Breast epithelium (tissue), 4 donors: ENCODE data around the gene GPC6. TPM values are rescaled to one million over a fixed set of nuclear protein-coding genes. Genes with fewer than 3 reads are reported as not detected.

Experiments
- DNase-seq, 2 donors: peaks; one replicate each; pipeline ENCODE4 v3.0.0-alpha.2; 2019; ENCODE audit warnings: low spot score in 2 of 2
- H3K27ac ChIP-seq, 2 donors: fragments of 200-600 bp; sonication (generic) in 1 of 2; one replicate each; pipeline ENCODE4 v1.5.1; 2016 to 2019; ENCODE audit warnings: mild to moderate bottlenecking in 1 of 2
- H3K27me3 ChIP-seq, 2 donors: fragments of 200-600 bp; sonication (generic) in 1 of 2; one replicate each; pipeline versions ENCODE4 v1.5.1 to v1.6.0; 2017 to 2019; ENCODE audit warnings: control low read depth in 1 of 2, mild to moderate bottlenecking in 1 of 2
- H3K36me3 ChIP-seq: fragments of 200-600 bp; one replicate; pipeline ENCODE4 v1.5.1; 2019
- H3K4me1 ChIP-seq, 2 donors: fragments of 200-600 bp; sonication (generic); one replicate each; pipeline ENCODE4 v1.5.1; 2016 to 2019; ENCODE audit warnings: control low read depth in 1 of 2
- H3K4me3 ChIP-seq, 3 donors: fragments of 200-600 bp; sonication (generic); 1 replicate in 2 of 3; 2 replicates in 1 of 3; pipeline ENCODE4 v1.5.1; 2016 to 2019; ENCODE audit warnings: mild to moderate bottlenecking in 3 of 3, moderate library complexity in 2 of 3
- H3K9me3 ChIP-seq, 2 donors: fragments of 200-600 bp; sonication (generic) in 1 of 2; one replicate each; pipeline ENCODE4 v1.5.1; 2016 to 2019; ENCODE audit warnings: control low read depth in 1 of 2
- CTCF ChIP-seq, 3 donors: fragments of 450-650 bp; IDR thresholded peaks; one replicate each; pipeline ENCODE4 v1.5.1; 2016 to 2017; ENCODE audit warnings: antibody characterized with exemption in 3 of 3, mild to moderate bottlenecking in 3 of 3, moderate library complexity in 3 of 3
- POLR2A ChIP-seq: fragments of 450-650 bp; IDR thresholded peaks from one replicate; pipeline ENCODE4 v1.6.1; 2016; ENCODE audit warnings: antibody characterized with exemption, mild to moderate bottlenecking, moderate library complexity
- POLR2AphosphoS5 ChIP-seq, 3 donors: sonication (generic); formaldehyde crosslinking; IDR thresholded peaks; one replicate each; pipeline ENCODE4 v1.6.1; 2017; ENCODE audit warnings: antibody characterized with exemption in 3 of 3
- intact Hi-C: fragments of 100-400 bp; cut with DNase I; formaldehyde crosslinking; loops from one replicate; pipeline ENCODE4 v1.15.1; 2023; ENCODE audit warnings: low total_unique reads
- total RNA-seq, 3 donors: library from RNA; depleted of rRNA; stranded (reverse); fragments of >200 nt; gene quantifications; one replicate each; pipeline ENCODE4 v1.1.0, GENCODE V29; 2016

Gene GPC6
- total RNA-seq, 3 donors from 2014 or later: 3.5 to 44.0 (median 4.9) TPM

DNA sequence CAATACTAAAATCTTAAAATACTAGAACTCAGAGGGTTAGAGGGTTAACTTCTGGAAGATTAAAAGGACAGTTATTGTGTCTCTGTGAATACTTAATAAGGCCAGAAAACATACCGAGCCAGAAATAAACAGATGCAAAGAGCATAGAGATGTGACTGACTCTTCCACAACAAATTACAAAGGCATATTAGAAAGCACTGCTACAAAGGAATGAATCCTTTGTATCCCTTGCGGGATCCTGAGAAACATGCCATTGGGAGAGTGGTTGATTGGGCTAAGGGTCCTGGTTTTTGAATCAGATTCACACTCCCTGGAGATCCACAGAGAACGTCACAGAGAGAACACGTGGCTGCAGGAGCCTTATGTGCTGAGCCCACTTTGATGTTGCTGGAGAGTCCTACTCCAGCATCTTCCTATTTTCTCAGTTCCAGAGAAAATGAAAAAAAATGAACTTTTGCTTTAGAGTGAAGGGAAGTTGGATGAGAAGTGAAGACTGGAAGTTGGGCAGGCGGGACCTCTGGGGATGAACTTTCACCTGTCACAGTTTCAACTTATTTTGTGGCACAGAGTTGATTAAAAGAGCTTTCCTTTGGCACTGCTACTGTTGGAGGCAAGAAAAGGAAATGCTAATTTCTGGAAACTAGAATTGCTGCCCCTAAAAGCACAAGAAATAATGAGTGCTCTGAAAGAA, 943.0 kb downstream of the GPC6 start:
- no peaks in the 10 kb centered on the region for H3K4me1 ChIP-seq
- TF ChIP-seq CTCF (IDR thresholded peaks at IDR 0.05) (no peak), POLR2A (no peak), POLR2AphosphoS5 (IDR thresholded peaks at IDR 0.05) (no peak)
- no peak overlapping the region for H3K4me3 ChIP-seq
- DNase-seq: no peak
- H3K36me3 ChIP-seq: no peaks in the 10 kb centered on the region
- H3K27me3 ChIP-seq: no peaks in the 10 kb centered on the region
- intact Hi-C loops: no loop called here
- no peaks in the 10 kb centered on the region for H3K9me3 ChIP-seq
- peak overlapping the region in 1 of 2 donors; percentile 8 for H3K27ac ChIP-seq

DNA sequence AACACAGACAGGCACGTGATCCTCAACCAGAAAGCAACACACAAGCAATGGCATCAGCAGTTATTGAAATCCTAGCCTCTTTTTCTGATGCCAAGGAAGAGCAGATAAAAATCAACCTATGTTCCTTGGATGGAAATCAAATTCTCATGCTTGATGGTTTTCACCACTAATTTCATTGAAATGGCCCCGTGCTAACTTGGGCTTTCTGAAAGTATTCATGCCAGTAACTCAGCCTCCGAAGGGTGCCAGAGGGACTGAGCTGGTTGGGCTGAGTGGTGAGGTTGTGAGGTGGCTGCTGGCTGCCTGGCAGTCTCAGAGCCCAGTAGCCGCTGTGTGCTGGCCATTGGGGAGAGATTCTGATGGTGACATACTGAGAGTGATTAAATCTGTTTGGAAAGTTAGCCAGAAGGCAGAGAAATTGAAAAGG, 943.6 kb downstream of the GPC6 start:
- intact Hi-C loops: no loop called here
- no peak for TF ChIP-seq CTCF (IDR thresholded peaks at IDR 0.05)
- no peak for TF ChIP-seq POLR2AphosphoS5 (IDR thresholded peaks at IDR 0.05)
- TF ChIP-seq POLR2A: no peak
- Histone ChIP-seq H3K4me1 (no peaks in the 10 kb centered on the region), H3K4me3 (no peak overlapping the region), H3K27me3 (no peaks in the 10 kb centered on the region), H3K9me3 (no peaks in the 10 kb centered on the region), H3K36me3 (no peaks in the 10 kb centered on the region), H3K27ac (peak overlapping the region in 1 of 2 donors; percentile 8)
- peak in 1 of 2 donors; percentile 23 for DNase-seq

GRCh38 chr13:94172416-94172815, 945.8 kb downstream of the GPC6 start:
- DNase-seq: no peak
- Histone ChIP-seq H3K4me1 (no peaks in the 10 kb centered on the region), H3K27ac (no peak overlapping the region), H3K4me3 (no peak overlapping the region), H3K9me3 (no peaks in the 10 kb centered on the region), H3K27me3 (no peaks in the 10 kb centered on the region), H3K36me3 (no peaks in the 10 kb centered on the region)
- TF ChIP-seq POLR2AphosphoS5 (IDR thresholded peaks at IDR 0.05) (no peak), CTCF (IDR thresholded peaks at IDR 0.05) (no peak), POLR2A (no peak)
- intact Hi-C loops: no loop called here

GRCh38 chr13:94173312-94173854, 946.8 kb downstream of the GPC6 start:
- no peak overlapping the region for H3K27ac ChIP-seq
- H3K36me3 ChIP-seq: no peaks in the 10 kb centered on the region
- no peaks in the 10 kb centered on the region for H3K27me3 ChIP-seq
- no peak for TF ChIP-seq POLR2A
- no peak for TF ChIP-seq CTCF (IDR thresholded peaks at IDR 0.05)
- no peak for TF ChIP-seq POLR2AphosphoS5 (IDR thresholded peaks at IDR 0.05)
- DNase-seq: no peak
- intact Hi-C loops: no loop called here
- no peak overlapping the region for H3K4me3 ChIP-seq
- H3K4me1 ChIP-seq: no peaks in the 10 kb centered on the region
- no peaks in the 10 kb centered on the region for H3K9me3 ChIP-seq

DNA sequence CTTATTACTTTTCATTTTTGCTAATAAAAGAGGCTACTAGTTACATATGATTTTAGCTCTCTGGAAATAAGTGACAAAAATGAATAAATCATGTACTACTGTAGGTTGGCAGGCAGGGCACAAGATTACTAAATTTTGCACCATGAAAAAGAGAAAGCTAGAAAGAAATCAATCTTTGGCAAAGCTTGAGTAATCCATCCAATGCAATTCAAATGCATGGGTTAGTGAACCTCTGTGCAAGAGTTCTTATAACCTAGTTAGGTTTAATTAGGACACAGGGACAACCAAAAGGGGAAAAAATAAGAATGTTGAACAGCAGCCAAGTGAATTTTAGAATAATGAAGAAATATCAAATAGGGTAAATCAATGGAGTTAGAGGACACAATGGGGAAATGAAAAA, 947.4 kb downstream of the GPC6 start:
- Histone ChIP-seq H3K27ac (no peak overlapping the region), H3K4me1 (no peaks in the 10 kb centered on the region), H3K9me3 (no peaks in the 10 kb centered on the region), H3K4me3 (no peak overlapping the region), H3K36me3 (no peaks in the 10 kb centered on the region), H3K27me3 (no peaks in the 10 kb centered on the region)
- no peak for DNase-seq
- intact Hi-C loops: no loop called here
- TF ChIP-seq CTCF (IDR thresholded peaks at IDR 0.05): no peak
